C4-2B (cell line): ENCODE data around the gene CLCA2.
"Not testable (repeated sequence)": the region's sequence is repeated elsewhere in the genome, so short reads cannot be mapped to it uniquely, and the experiment has no call there.

Experiments used
- H3K27ac ChIP-seq: fragments of 450-650 bp; 2 replicates; pipeline ENCODE4 v1.5.1; 2017
- ZFX ChIP-seq: fragments of 450-650 bp; IDR thresholded peaks from 2 replicates; pipeline ENCODE4 v1.6.1; 2017
- TF ChIP-seq, protein P1 (sequence below): fragments of 450-650 bp; conservative IDR thresholded peaks from 2 replicates; pipeline ENCODE4 v1.5.1; 2017; ENCODE audit warnings: mild to moderate bottlenecking

CLCA2 gene

DNA sequence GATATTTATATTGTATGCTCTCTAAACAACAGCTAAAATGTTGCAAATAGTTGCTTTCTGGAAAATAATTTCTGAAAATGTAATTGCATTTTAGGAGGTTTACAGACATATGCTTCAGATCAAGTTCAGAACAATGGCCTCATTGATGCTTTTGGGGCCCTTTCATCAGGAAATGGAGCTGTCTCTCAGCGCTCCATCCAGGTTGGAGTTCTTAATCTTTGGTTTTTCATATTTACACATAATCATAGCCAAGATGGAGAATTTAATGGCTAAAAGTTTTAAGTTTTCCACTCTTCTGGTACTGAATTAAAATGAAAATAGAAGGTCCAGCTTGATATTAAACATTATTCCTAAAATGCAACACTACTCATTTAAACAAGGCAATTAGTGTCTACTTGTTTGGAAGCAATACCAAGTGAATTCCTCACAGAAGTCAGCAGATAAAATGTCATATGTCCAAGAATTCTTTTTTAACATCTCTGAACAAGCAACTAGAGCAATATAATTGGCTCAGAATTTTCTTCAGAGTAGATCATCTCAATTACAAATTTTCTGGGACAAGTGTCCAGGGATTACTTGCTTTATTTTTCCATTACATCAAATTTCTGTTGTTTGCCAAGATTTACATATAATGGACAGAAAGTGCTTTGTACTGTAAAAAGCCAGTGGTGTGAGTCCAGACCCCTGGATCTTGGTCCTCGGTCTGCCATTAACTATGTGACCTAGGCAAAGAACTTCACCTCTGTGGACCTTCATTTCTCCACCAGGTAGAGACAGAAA lies 67.4 kb downstream of the CLCA2 start:
- TF ChIP-seq, protein P1, sequence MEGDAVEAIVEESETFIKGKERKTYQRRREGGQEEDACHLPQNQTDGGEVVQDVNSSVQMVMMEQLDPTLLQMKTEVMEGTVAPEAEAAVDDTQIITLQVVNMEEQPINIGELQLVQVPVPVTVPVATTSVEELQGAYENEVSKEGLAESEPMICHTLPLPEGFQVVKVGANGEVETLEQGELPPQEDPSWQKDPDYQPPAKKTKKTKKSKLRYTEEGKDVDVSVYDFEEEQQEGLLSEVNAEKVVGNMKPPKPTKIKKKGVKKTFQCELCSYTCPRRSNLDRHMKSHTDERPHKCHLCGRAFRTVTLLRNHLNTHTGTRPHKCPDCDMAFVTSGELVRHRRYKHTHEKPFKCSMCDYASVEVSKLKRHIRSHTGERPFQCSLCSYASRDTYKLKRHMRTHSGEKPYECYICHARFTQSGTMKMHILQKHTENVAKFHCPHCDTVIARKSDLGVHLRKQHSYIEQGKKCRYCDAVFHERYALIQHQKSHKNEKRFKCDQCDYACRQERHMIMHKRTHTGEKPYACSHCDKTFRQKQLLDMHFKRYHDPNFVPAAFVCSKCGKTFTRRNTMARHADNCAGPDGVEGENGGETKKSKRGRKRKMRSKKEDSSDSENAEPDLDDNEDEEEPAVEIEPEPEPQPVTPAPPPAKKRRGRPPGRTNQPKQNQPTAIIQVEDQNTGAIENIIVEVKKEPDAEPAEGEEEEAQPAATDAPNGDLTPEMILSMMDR, result no peak
- no peak for TF ChIP-seq ZFX
- no peak overlapping the region for H3K27ac ChIP-seq

DNA sequence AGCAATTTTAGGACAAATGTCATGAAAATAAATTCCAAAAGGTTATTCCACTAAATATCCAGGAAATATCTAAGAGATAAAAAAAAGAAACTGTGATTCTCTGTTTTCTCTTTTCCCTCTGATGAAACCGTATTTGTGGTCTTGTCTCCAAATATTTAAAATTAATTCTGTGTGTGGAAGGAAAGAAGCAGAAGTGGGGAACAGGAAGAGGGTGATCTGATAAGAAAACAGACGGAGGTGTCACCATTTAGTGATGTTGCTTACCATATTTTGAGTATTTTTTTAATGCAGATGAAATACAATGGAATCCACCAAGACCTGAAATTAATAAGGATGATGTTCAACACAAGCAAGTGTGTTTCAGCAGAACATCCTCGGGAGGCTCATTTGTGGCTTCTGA lies 74.3 kb downstream of the CLCA2 start:
- TF ChIP-seq ZFX, result no peak
- TF ChIP-seq, protein P1, result no peak
- H3K27ac ChIP-seq, result no peak overlapping the region

DNA sequence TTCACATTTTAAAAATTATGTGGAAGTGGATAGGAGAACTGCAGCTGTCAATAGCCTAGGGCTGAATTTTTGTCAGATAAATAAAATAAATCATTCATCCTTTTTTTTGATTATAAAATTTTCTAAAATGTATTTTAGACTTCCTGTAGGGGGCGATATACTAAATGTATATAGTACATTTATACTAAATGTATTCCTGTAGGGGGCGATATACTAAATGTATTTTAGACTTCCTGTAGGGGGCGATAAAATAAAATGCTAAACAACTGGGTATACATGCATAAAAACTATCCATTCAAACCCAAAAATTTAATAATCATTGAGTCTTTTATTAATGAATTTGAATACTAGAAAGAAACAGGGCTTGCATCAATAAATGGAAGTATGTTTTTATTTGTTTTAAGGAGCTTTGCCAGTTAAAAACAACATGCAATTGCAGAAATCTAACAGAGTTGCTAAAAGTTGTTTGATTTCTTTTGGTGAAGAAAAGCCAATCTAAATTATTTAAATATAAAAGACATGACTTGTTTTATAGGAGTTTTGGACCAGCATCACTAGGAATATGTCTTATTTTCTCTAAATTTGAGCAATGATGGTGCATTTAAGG lies 76.1 kb downstream of the CLCA2 start:
- H3K27ac ChIP-seq, result no peak overlapping the region
- no peak for TF ChIP-seq ZFX
- TF ChIP-seq, protein P1, result peak; percentile 95

DNA sequence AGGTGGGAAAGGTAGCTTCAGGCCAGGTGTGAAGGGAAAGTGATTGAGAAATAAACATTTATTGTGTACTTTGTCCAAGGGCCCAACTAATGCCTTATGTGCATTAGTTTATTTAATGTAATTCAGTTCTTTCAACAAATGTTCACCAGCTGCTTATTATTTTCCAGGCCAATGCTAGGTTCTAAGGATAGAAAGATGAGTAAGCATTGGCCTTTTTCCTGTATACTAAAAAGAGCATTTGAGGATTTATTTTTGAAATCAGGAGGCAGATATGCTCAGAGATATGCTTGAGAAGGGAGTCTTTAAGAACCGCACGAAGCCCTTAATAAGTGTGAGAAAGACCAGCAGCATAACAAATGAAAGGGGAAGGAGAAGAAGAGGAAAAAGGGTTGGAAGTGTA lies 76.7 kb downstream of the CLCA2 start:
- no peak for TF ChIP-seq ZFX
- TF ChIP-seq, protein P1, result no peak
- H3K27ac ChIP-seq, result no peak overlapping the region

DNA sequence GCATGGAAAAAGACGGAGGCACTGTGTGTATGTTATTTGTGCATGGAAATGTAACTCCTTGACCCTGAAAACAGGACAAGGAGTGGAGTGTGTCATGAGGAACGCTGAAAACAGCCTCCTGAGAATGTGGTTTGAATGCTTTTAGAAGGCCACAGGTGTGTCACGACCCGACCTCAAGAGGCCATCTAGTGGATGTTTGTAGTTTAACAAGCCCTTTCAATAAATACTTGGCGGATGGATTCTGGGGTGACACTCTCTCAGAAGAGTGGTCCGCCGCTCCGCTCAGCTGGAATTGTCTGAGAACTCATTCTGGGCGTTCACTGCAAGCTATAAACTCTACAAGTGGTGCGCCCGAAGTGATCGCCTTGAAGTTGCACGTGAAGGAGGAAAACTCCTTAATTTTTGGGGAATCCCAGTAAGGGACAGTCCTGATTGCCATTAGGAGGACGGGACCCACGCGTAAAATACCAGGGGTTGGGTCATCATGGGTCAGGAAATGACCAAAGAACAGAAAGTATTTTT lies 78.2 kb downstream of the CLCA2 start:
- TF ChIP-seq, protein P1, result peak; percentile 82
- H3K27ac ChIP-seq, result not testable (repeated sequence)

DNA sequence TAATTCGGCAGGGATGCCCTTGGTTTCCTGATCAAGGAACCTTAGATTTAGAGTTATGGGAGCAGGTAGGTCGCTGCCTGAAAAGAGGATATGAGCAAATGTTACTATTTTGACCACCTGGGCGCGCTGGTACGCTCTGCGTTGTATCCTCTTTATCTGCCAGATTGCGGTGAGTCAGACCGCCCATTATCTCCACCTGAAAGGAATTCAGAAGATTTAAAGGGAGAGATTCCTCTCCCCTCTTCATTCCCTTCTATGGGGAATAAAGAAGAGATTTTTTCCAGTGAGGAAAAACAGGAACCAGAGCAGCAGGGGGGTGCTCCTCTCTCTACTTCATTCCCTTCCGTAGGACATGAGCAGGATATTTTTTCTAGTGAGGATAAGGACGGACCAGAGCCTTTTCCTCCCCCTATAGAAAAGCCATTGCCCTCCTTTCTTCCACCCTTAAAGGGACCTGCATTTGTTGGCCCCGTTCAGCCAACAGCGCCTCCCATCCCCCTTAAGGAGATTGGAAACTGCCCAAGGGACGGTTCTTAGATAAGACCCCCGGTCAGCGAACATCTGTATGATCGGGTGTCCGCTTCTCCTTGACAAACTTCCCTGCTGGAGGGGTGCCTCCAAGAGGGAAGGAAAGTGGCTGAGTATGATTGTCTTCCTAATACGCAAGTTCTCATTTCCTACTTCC lies 78.9 kb downstream of the CLCA2 start:
- no peak overlapping the region for H3K27ac ChIP-seq

More for the DNA sequence above, 78.9 kb downstream of the CLCA2 start:
- TF ChIP-seq, protein P1, result peak; percentile 9; the same call in 1 of the 2 replicates
- TF ChIP-seq ZFX, result no peak
